ENCODE measurements around the gene KLHL20. TPM values are rescaled to one million over a fixed set of nuclear protein-coding genes. Genes with fewer than 3 reads are reported as not detected.
"Not testable (repeated sequence)": the region's sequence is repeated elsewhere in the genome, so short reads cannot be mapped to it uniquely, and the experiment has no call there.

KLHL20 gene
- total RNA-seq, 1 donor, result 10.5 TPM

DNA sequence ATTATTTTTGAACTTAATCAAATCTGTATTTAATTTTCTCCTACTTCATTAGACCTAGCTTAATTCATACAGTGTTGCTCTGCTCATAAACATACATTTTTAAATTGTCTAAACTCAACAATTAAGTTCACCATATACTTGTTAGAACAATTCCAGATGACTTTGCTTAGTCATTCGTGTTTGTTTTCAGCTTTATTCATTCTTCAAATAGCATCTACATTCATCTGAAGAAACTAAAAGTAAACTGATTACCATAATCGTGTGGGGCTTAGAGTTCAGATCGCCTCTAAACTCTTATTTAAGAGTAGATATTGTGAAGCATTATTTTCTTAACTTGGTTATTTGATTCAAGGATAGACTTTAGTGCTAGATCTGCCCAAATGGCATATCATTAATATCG, 34.4 kb downstream of the KLHL20 start:
- no peak for DNase-seq (ENCODE audit: low read depth in 2 of 3, low spot score in 2 of 3)

DNA sequence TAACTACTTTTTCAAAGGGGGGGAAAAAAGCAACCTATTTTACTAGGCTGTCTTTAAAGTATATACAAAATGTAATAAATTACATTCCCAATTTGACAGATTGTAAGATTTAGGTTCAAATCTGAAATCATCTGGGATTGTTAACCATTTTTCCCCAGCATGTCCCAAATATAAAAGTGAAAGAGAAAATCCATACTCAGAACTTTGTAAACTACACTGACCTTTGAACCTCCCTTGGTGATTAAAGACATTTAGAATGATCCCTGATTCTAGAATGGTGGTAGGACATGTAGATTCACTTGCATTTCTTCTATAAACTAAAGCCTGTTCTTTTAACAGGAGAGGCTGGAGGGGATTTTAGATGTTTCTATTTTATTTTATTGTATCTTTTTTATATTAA, 39.0 kb downstream of the KLHL20 start:
- no peak for DNase-seq (ENCODE audit: low read depth in 2 of 3, low spot score in 2 of 3)

DNA sequence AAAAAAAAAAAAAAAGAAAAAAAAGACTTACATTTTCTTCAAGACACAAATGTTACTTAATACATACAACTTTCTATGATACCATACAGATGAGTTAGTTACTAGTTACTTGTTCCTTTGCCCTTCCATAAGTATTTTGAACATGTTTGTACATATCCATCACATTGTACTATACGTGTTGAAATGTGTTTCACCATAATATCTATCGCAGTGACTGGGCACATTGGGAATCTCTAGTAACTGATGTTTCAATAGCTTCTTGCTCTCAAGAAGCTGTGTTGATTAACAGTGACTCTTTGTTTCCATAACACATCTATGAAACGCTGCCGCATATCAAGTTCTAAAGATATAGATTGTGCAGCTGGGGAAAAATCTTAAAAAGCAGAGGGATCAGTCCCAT, 42.9 kb downstream of the KLHL20 start:
- no peak for DNase-seq (ENCODE audit: low read depth in 2 of 3, low spot score in 2 of 3)

DNA sequence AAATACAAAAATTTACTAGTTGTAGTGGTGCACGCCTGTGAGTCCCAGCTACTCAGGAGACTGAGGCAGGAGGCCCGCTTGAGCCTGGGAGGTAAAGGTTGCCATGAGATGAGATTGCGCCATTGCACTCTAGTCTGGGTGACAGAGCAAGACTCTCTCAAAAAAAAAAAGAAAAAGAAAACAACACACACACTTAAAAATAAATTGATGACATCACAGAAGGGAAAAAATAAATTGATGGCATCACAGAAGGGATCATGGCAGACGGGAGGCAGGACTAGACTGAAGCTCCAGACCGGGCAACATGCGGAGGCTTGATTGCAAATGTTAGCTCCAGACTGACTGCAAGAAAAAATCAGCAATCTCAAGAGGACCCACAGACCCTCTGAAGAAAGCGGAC, 43.3 kb downstream of the KLHL20 start:
- DNase-seq (ENCODE audit: low read depth in 2 of 3, low spot score in 2 of 3), result no peak

DNA sequence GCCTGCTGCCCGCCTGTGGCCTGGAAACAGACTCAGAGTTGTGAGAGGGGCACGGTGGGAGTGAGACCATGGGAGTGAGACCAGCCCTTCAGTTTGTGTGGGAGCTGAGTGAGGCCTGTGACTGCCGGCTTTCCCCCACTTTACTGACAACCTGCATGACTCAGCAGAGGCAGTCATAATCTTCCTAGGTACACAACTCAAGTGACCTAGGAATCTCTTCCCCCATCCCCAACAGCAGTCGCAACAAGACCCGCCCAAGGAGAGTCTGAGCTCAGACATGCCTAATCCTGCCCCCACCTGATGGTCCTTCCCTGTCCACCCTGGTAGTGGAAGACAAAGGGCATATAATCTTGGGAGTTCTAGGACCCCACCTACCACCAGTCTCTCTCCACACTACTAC, 44.2 kb downstream of the KLHL20 start:
- DNase-seq (ENCODE audit: low read depth in 2 of 3, low spot score in 2 of 3), result no peak

DNA sequence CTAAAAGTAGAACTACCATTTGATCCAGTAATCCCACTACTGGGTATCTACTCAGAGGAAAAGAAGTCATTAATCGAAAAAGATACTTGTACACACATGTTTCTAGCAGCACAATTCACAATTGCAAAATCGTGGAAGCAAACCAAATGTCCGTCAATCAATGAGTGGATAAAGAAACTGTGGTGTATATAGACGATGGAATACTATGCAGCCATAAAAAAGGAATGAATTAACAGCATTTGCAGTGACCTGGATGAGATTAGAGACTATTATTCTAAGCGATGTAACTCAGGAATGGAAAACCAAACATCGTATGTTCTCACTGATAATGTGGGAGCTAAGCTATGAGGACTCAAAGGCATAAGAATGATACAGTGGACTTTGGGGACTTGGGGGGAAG, 49.5 kb downstream of the KLHL20 start:
- not testable (repeated sequence) for DNase-seq (ENCODE audit: low read depth in 2 of 3, low spot score in 2 of 3)

DNA sequence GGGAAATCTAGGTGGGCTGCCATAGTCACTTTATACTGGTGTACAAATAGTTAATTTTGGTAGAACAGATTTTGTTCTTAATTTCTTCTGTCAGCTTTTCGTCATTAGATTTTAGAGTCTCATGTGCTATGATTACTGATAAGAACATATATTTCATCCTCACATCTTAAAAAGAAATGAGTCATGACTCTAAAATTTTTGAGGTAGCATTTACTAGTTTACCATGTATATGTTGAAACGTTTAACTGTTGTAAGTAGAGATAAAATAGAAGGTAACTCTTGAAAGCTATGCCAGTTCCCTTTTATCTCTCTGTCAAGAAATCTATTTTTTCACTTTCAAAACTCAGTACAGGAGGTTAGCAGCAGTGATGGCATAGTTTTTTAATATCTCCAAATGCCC, 53.4 kb downstream of the KLHL20 start:
- DNase-seq (ENCODE audit: low read depth in 2 of 3, low spot score in 2 of 3), result no peak

DNA sequence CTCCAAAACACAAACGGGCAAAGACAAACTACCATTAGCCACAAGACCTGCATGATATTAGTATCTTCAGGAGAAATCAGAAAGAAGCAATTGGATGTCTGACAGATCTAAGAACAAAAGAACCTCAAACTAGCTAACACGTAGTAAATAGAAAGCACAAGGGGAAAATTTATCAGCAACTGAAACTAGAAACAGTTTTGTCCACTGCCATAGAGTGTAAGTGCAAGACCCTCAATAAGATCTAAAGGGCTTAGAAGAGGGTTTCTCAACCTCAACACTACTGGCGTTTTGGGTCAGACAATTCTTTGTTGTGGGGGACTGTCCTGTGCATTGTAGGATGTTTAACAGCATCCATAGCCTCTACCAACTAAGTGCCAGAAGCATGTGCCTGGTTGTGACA, 54.0 kb downstream of the KLHL20 start:
- no peak for DNase-seq (ENCODE audit: low read depth in 2 of 3, low spot score in 2 of 3)

DNA sequence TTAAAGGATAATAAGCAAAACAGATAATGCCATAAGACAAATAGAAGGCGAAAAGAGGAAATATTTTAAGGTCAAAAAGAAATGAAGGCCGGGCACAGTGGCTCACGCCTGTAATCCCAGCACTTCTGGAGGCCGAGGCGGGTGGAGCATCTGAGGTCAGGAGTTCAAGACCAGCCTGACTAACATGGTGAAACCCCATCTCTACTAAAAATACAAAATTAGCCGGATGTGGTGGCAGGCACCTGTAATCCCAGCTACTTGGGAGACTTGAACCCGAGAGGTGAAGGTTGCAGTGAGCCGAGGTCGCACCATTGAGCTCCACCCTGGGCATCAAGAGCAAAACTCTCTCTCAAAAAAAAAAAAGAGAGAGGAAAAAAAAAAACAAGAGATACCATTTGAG, 55.5 kb downstream of the KLHL20 start:
- not testable (repeated sequence) for DNase-seq (ENCODE audit: low read depth in 2 of 3, low spot score in 2 of 3)

DNA sequence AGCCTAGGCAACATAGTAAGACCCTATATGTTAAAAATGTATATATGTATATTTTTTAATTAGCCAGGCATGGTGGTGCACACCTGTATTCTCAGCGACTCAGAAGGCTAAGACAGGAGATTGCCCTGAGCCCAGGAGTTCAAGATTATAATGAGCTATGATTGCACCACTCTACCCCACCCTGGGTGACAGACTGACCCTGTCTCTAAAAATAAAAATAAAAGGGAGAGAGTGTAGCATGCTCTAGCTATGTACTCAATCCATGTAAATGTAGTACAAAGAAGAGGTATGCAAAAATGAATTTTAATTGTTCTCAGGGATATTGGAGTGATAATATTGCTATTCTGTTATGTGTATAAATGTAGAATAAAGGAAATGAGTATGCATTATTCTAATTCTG, 56.8 kb downstream of the KLHL20 start:
- no peak for DNase-seq (ENCODE audit: low read depth in 2 of 3, low spot score in 2 of 3)

DNA sequence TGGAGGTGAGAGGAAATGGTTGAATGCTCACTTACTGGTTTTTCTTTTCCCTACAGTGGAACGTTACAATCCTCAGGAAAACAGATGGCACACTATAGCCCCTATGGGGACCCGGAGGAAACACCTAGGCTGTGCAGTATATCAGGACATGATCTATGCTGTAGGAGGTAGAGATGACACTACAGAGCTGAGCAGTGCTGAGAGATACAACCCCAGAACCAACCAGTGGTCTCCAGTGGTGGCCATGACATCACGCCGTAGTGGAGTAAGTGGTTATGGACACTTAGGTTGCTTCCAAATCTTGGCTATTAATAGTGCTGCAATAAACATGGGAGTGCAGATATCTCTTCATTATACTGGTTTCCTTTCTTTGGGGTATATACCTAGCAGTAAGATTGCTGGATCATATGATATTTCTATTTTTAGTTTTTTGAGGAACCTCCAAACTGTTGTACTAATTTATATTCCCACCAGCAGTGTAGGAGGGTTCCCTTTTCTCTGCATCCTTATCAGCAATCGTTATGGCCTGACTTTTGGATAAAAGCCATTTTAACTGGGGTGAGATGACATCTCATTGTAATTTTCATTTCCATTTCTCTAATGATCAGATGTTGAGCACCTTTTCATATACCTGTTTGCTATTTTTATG, 60.9 kb downstream of the KLHL20 start:
- peak in 1 of 3 donors; percentile 15 for DNase-seq (ENCODE audit: low read depth in 2 of 3, low spot score in 2 of 3)

DNA sequence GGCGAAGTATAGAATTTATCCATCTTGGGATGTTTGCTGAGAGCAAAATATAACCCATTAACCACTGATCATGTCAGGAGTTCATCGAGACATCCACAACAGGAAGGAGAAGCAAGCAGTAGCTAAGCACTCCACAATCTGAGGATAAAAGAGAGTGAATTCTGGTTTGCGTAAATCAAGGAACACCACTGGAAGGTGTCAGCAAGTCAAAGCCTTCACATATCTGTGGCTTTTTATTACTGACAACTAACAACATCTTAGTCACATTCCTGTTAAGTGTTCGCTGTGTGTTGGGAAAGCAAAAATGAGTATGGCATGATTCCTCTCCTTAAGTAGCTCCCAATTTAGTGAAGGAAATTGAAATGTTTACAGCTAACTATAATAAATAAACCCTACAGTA, 65.2 kb downstream of the KLHL20 start:
- no peak for DNase-seq (ENCODE audit: low read depth in 2 of 3, low spot score in 2 of 3)

DNA sequence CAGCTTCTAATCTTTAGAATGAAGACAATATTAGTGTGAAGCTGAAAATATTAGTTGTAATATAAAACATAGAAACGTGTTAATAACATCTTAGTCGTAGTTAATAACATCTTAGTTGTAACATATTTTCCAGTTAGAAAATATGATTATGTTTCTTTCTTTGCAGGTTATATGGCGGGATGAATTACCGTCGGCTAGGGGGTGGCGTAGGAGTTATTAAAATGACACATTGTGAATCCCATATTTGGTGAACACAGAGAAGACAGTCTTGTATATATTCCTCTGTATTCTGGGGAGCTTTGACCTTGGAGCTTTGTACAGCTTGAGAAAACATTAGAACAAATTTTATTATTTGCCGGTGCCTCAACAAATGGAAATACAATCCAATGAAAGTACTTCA, 70.2 kb downstream of the KLHL20 start:
- DNase-seq (ENCODE audit: low read depth in 2 of 3, low spot score in 2 of 3), result no peak

DNA sequence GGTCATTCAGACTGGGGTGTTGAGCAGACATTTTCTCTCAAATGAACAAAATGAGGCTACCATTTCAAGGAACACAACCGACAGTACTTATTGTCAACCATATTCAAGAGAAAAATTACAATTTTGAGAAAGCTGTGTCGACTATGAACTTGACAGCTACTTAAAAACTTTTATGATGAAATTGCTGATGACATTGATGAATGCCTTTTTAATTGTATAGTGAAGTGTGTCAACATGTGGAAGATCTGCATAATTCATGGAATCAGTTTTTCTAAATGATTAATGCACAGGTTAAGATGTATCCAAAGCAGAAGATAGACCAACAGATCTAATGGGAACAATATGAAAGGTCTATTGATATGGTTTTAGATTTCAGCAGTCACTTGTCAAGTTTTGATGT, 75.1 kb downstream of the KLHL20 start:
- no peak for DNase-seq (ENCODE audit: low read depth in 2 of 3, low spot score in 2 of 3)

DNA sequence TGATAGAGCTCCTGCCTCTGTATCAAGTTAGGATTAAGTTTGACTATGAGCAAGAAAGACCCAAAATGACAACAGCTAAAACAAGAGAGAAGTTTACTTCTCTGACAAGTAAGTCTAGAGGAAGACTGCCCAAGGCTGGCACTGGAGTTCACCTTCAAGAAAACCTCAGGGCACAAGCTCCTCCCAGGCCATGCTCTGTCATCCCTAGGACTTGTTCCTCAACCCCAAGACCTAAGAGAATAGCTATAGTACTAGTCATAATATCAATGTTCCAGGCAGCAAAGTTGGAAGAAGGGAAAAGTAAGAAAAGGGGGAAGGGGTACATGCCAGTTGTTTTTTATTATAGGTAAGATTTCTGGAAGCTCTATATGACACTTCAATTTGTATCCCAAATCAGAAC, 83.3 kb downstream of the KLHL20 start:
- DNase-seq (ENCODE audit: low read depth in 2 of 3, low spot score in 2 of 3), result no peak

DNA sequence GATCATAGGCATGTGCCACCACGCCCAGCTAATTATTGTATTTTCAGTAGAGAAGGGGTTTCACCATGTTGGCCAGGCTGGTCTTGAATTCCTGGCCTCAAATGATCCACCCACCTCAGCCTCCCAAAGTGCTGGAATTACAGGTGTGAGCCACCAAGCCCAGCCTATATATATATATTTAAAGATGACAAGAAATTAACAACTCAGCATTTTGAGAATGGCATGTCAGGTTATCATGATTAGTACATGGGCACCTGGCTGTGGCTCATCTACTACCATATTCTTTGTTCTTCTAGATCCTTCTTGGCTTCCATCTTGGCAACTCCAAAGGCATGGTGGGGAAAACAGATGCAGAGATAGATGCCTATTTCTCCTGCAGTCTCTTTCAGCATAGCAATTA, 85.2 kb downstream of the KLHL20 start:
- not testable (repeated sequence) for DNase-seq (ENCODE audit: low read depth in 2 of 3, low spot score in 2 of 3)

DNA sequence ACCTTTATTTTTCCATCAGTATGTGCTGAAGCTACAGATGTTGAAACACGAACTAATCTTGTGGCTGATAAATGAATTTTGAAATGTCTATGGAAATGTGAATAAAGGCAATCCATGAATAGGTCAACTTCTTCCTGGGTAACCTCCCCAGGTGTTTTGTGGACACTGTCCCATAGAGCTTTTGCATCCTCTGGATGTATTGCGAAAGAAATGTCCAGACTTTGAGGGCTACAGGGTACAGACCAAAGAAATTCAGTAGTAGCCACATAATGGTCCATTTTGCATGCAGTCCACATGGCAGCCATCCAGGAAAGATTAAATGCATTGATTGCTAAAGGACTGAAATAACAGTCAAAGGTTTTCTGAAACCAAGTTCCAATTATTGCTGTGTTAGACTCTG, 88.2 kb downstream of the KLHL20 start:
- DNase-seq (ENCODE audit: low read depth in 2 of 3, low spot score in 2 of 3), result no peak

DNA sequence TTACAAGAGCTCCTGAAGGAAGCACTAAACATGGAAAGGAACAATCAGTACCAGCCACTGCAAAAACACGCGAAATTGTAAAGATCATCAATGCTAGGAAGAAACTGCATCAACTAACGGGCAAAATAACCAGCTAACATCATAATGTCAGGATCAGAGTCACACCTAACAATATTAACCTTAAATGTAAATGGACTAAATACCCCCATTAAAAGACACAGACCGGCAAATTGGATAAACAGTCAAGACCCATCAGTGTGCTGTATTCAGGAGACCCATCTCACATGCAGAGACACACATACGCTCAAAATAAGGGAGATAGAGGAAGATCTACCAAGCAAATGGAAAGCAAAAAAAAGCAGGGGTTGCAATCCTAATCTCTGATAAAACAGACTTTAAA, 98.9 kb downstream of the KLHL20 start:
- not testable (repeated sequence) for DNase-seq (ENCODE audit: low read depth in 2 of 3, low spot score in 2 of 3)

DNA sequence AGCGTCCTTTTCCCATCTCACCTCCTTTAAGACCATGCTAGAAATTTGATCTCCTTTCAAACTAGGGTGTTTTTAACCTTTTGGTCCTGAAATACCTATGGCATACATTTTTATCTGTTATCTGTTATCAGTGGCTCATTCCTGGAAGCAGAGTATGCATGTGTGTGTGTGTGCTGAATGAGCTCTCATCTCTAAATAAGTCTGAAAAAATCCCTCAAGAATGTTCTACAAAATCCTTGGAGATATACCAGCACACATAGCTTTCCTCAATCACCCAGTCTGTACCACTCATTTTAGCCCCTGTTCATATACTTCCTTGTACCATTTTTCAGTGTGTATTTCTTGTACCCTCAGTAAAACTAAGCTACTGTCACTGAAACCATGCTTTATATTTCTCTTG, 103.7 kb downstream of the KLHL20 start:
- no peak for DNase-seq (ENCODE audit: low read depth in 2 of 3, low spot score in 2 of 3)

DNA sequence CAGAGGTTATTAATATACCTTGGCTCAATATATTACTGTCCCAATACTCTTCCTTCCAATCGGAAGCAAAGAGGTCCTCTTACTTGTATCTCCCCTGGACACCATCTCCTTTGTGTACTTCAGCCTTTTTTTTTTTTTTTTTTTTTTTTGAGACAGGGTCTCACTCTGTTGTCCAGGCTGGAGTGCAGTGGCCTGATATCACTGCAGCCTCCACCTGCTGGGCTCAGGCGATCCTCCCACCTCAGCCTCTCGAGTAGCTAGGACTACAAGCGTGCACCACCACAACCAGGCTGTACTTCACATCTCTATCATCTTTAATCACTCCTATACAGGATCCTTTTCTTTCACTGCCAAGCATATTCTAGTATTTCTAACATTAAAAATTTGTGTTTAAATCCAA, 106.9 kb downstream of the KLHL20 start:
- DNase-seq (ENCODE audit: low read depth in 2 of 3, low spot score in 2 of 3), result no peak

DNA sequence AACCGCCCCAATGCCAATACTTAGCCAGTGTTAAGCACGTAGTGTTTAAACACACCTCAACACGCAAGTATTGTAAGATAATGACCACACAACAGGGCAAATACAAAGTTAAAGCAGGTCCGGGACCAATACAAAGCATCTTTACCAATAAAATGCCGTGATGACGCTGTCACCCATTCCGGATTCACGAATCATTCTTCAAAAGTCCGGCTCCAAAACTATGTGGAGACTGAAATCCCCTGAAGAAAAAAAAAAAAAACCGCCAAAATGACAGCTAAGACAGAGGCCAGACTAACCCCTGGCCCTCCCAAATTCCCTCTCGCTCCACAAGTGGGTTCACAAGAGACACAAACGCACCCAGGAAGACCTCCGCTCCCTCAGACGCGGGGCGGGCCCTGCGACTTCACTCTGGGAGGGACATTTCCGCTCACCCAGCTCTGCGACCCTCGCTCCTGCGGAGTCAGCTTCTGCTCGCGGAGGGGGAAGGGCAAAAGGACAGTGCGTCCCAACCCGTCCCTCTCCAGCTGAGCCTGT, 109.1 kb downstream of the KLHL20 start:
- DNase-seq (ENCODE audit: low read depth in 2 of 3, low spot score in 2 of 3), result peak in 1 of 3 donors; percentile 3

DNA sequence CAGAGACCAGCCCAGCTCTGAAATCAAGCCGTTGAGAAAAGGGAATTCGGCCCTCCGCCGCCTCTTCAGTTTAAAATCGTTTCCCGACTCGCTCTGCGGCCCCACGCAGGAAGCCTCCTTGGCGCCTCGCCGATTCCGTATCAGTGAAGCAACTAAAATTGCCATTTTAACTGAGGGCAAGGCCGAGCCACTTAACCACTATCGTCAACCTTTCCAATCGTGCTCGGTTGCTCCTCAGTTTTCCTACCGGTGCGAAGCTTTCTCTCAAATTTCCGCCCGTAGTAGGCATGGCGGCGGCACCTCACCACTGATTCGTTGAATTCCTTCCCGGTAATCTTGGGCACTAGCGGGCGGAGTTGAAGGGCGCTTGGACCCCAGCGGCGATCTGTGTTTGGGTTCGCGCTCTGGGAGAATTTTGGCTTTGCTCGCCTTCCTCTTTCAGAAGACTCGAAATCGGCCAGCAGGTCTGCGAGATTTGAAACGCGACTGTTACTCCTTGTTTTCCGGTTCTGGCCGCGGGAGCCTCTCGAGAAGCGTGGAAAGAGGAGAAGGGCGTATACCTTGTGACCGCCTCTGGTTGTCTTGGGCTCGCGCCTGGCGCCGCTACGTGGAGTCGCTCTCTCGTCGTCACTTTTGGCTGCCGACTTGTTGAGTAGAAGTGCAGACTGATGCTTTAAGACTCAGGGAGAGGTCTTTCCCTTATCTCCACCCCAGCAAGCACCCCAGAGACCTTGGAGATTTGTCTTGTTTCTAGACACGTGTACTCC, 109.7 kb downstream of the KLHL20 start, which contains the start of the genes CENPL and DARS2:
Gene CENPL (minus strand): TSS at position 569 of the 767 bp plus-strand sequence. CDS start 13,584 bp downstream, outside the sequence.
Gene DARS2 (plus strand): TSS at position 359 of the 767 bp plus-strand sequence. CDS start 557 bp downstream, outside the sequence.
- peak; percentile 78 to 99 (median 96) for DNase-seq (ENCODE audit: low read depth in 2 of 3, low spot score in 2 of 3)
